ENCODE results near the gene TBC1D1. TPM values are rescaled to one million over a fixed set of nuclear protein-coding genes. Genes with fewer than 3 reads are reported as not detected.

Gene TBC1D1
- total RNA-seq, 1 experiment from 2014 or later: 42.6 TPM

DNA sequence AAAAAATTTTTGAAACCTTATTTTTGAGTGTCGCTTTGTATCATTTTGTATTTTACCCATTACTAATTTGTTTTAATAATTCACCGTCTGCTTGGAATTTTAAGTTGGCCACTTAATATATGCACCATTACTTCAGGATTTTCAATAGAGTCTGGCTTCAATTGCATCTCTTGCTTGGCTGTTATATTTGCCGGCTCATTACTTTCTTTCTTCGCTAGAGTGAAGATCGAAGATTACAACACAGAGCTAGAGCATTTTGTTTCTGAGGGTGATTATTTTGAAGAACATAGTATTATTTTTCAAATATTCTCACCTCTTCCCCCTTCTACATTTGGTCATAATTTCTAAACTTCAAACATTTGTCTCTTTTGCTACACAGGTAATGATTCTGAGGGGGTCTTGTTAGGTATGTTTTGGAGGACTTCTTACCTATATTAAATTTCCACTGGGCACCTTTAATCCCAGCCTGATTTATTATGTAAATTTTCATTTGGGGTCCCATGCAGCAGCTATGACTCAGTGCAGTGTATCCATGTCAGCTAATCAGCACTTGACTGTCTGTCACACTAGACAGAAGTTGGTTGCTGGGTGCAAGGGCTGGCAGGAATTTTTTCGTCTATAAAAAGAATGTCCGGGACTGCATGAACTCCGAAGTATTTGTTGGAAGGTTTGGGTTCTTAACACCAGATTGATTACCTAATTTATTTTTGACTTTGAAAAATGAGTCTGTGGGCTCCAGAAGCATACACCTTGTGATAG, 18.6 kb downstream of the TBC1D1 start:
- no peak for DNase-seq (ENCODE audit: low spot score)
- Histone ChIP-seq H3K4me3 (ENCODE audit: low read depth, low read length, poor library complexity, severe bottlenecking) (no peak overlapping the region), H3K27ac (ENCODE audit: low read depth, low read length, poor library complexity, severe bottlenecking) (no peak overlapping the region), H3K36me3 (ENCODE audit: insufficient read depth, low read length, poor library complexity, severe bottlenecking) (no peaks in the 10 kb centered on the region), H3K9me3 (ENCODE audit: low read depth, low read length, poor library complexity, severe bottlenecking) (no peaks in the 10 kb centered on the region), H3K4me1 (ENCODE audit: insufficient read depth, low read length, poor library complexity, severe bottlenecking) (no peaks in the 10 kb centered on the region), H3K27me3 (replicated peaks; ENCODE audit: insufficient read depth, low read depth, low read length, poor library complexity) (peaks cover 3% of the 10 kb centered on the region)
- intact Hi-C loops (cut with micrococcal nuclease; ENCODE audit: unreplicated experiment): no loop called here
- ChIA-PET POLR2A (ENCODE audit: low non-redundant PET) (no interaction called here), CTCF (no interaction called here)
- no TSS peak for BruUV-seq (replicated peaks)
- TF ChIP-seq, protein P1, sequence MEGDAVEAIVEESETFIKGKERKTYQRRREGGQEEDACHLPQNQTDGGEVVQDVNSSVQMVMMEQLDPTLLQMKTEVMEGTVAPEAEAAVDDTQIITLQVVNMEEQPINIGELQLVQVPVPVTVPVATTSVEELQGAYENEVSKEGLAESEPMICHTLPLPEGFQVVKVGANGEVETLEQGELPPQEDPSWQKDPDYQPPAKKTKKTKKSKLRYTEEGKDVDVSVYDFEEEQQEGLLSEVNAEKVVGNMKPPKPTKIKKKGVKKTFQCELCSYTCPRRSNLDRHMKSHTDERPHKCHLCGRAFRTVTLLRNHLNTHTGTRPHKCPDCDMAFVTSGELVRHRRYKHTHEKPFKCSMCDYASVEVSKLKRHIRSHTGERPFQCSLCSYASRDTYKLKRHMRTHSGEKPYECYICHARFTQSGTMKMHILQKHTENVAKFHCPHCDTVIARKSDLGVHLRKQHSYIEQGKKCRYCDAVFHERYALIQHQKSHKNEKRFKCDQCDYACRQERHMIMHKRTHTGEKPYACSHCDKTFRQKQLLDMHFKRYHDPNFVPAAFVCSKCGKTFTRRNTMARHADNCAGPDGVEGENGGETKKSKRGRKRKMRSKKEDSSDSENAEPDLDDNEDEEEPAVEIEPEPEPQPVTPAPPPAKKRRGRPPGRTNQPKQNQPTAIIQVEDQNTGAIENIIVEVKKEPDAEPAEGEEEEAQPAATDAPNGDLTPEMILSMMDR (conservative IDR thresholded peaks at IDR 0.05; ENCODE audit: low read depth, low read length): no peak
- TF ChIP-seq EZH2 (IDR thresholded peaks at IDR 0.05; ENCODE audit: borderline replicate concordance, low read depth, low read length, poor library complexity, severe bottlenecking): no peak

- peaks cover 3% of the 10 kb centered on the region for H3K27me3 ChIP-seq (replicated peaks; ENCODE audit: insufficient read depth, low read depth, low read length, poor library complexity)
- H3K27ac ChIP-seq (ENCODE audit: low read depth, low read length, poor library complexity, severe bottlenecking): no peak overlapping the region
- intact Hi-C loops (cut with micrococcal nuclease; ENCODE audit: unreplicated experiment): no loop called here
- no peak for TF ChIP-seq EZH2 (IDR thresholded peaks at IDR 0.05; ENCODE audit: borderline replicate concordance, low read depth, low read length, poor library complexity, severe bottlenecking)
- TF ChIP-seq, protein P1 (conservative IDR thresholded peaks at IDR 0.05; ENCODE audit: low read depth, low read length): no peak
- H3K36me3 ChIP-seq (ENCODE audit: insufficient read depth, low read length, poor library complexity, severe bottlenecking): no peaks in the 10 kb centered on the region
- no TSS peak for BruUV-seq (replicated peaks)
- no peak overlapping the region for H3K4me3 ChIP-seq (ENCODE audit: low read depth, low read length, poor library complexity, severe bottlenecking)
- no peak for DNase-seq (ENCODE audit: low spot score)
- POLR2A ChIA-PET (ENCODE audit: low non-redundant PET): no interaction called here
- H3K9me3 ChIP-seq (ENCODE audit: low read depth, low read length, poor library complexity, severe bottlenecking): no peaks in the 10 kb centered on the region
- CTCF ChIA-PET: no interaction called here
- no peaks in the 10 kb centered on the region for H3K4me1 ChIP-seq (ENCODE audit: insufficient read depth, low read length, poor library complexity, severe bottlenecking)
Observed at GRCh38 chr4:37910091-37910486, 19.2 kb downstream of the TBC1D1 start.

- Histone ChIP-seq H3K9me3 (ENCODE audit: low read depth, low read length, poor library complexity, severe bottlenecking) (no peaks in the 10 kb centered on the region), H3K36me3 (ENCODE audit: insufficient read depth, low read length, poor library complexity, severe bottlenecking) (no peaks in the 10 kb centered on the region), H3K27ac (ENCODE audit: low read depth, low read length, poor library complexity, severe bottlenecking) (no peak overlapping the region), H3K27me3 (replicated peaks; ENCODE audit: insufficient read depth, low read depth, low read length, poor library complexity) (no peaks in the 10 kb centered on the region), H3K4me3 (ENCODE audit: low read depth, low read length, poor library complexity, severe bottlenecking) (no peak overlapping the region), H3K4me1 (ENCODE audit: insufficient read depth, low read length, poor library complexity, severe bottlenecking) (no peaks in the 10 kb centered on the region)
- CTCF ChIA-PET: no interaction called here
- no TSS peak for BruUV-seq (replicated peaks)
- POLR2A ChIA-PET (ENCODE audit: low non-redundant PET): no interaction called here
- intact Hi-C loops (cut with micrococcal nuclease; ENCODE audit: unreplicated experiment): no loop called here
- TF ChIP-seq, protein P1 (conservative IDR thresholded peaks at IDR 0.05; ENCODE audit: low read depth, low read length): no peak
- no peak for TF ChIP-seq EZH2 (IDR thresholded peaks at IDR 0.05; ENCODE audit: borderline replicate concordance, low read depth, low read length, poor library complexity, severe bottlenecking)
- DNase-seq (ENCODE audit: low spot score): no peak
Observed at GRCh38 chr4:37914539-37914938, 23.7 kb downstream of the TBC1D1 start.
